Endothelial cell of umbilical vein (primary cell): ENCODE results near the gene FGFR1OP2. TPM values are rescaled to one million over a fixed set of nuclear protein-coding genes. Genes with fewer than 3 reads are reported as not detected.

Source experiments
- BruUV-seq: library from RNA; stranded (reverse); fragments of 400-500 nt; replicated peaks from 2 replicates; lab custom pipeline; 2021; lab: Mats Ljungman, UMichigan
- CTCF ChIA-PET: fragments of 300-600, 350-600 bp; sonication (Branson Sonifier 250); formaldehyde crosslinking; loops from one replicate; lab custom pipeline; 2021; ENCODE audit warnings: antibody characterized with exemption, inconsistent platforms; lab: Charles Lee
- POLR2A ChIA-PET: fragments of 300-600, 350-600 bp; sonication (Branson Sonifier 250); formaldehyde crosslinking; loops from one replicate; lab custom pipeline; 2021; ENCODE audit warnings: antibody characterized with exemption, inconsistent platforms; lab: Charles Lee
- DNase-seq: peaks from one replicate; pipeline ENCODE4 v3.0.0-alpha.2; 2011; ENCODE audit warnings: low read depth, low spot score
- FAIRE-seq: peaks from 2 replicates; lab custom pipeline; 2011; peaks lifted over from hg19 to GRCh38; lab: Jason Lieb, UNC
- H2AFZ ChIP-seq: 2 replicates; pipeline ENCODE4 v1.6.0; 2012; ENCODE audit warnings: low read depth, low read length, control low read depth, inconsistent platforms
- H3K27ac ChIP-seq: 2 replicates; pipeline ENCODE4 v1.5.1; 2011; ENCODE audit warnings: low read depth, mild to moderate bottlenecking, control low read depth, low read length, moderate library complexity; ENCODE audit not compliant: insufficient read depth
- H3K27me3 ChIP-seq, 2 experiments: 2 replicates each; pipeline versions ENCODE4 v1.6.0 to v1.6.1; 2011; ENCODE audit warnings: low read length in 2 of 2, mixed read lengths in 1 of 2; ENCODE audit not compliant: control insufficient read depth in 2 of 2, insufficient read depth in 2 of 2
- H3K36me3 ChIP-seq, 2 experiments: 2 replicates in 1 of 2; 3 replicates in 1 of 2; pipeline ENCODE4 v1.5.1; 2011; ENCODE audit warnings: low read length in 2 of 2, mild to moderate bottlenecking in 1 of 2, moderate library complexity in 1 of 2; ENCODE audit not compliant: control insufficient read depth in 2 of 2, insufficient read depth in 2 of 2; ENCODE audit errors: extremely low read depth in 1 of 2
- H3K4me1 ChIP-seq: 3 replicates; pipeline ENCODE4 v1.5.1; 2011; ENCODE audit warnings: mild to moderate bottlenecking, low read length; ENCODE audit not compliant: control insufficient read depth, insufficient read depth; ENCODE audit errors: extremely low read depth
- H3K4me2 ChIP-seq: 2 replicates; pipeline ENCODE4 v1.6.1; 2011; ENCODE audit warnings: low read length, control low read depth, mixed read lengths; ENCODE audit not compliant: insufficient read depth
- H3K4me3 ChIP-seq, 3 experiments: fragments of 200-600 bp in 1 of 3; sonication (generic), shearing (Covaris generic) in 1 of 3; replicated peaks in 1 of 3; 2 replicates each; pipeline ENCODE4 v1.5.1; 2011 to 2016; ENCODE audit warnings: control low read depth in 3 of 3, low read length in 3 of 3, mild to moderate bottlenecking in 2 of 3, inconsistent platforms in 1 of 3, low read depth in 1 of 3, moderate library complexity in 1 of 3; ENCODE audit not compliant: insufficient read depth in 1 of 3
- H3K79me2 ChIP-seq: 2 replicates; pipeline ENCODE4 v1.6.0; 2012; ENCODE audit warnings: low read length, inconsistent platforms; ENCODE audit not compliant: control insufficient read depth, insufficient read depth
- H3K9ac ChIP-seq: replicated peaks from 2 replicates; pipeline ENCODE3; 2011; ENCODE audit warnings: low read length, control low read depth; ENCODE audit not compliant: insufficient read depth; ENCODE audit errors: extremely low read depth
- H3K9me1 ChIP-seq: replicated peaks from 3 replicates; pipeline ENCODE4 v1.6.0; 2011; ENCODE audit warnings: mild to moderate bottlenecking, low read length; ENCODE audit not compliant: control insufficient read depth, insufficient read depth; ENCODE audit errors: extremely low read depth
- H3K9me3 ChIP-seq: replicated peaks from 2 replicates; pipeline ENCODE4 v1.5.1; 2012; ENCODE audit warnings: low read length, inconsistent platforms; ENCODE audit not compliant: control insufficient read depth, insufficient read depth
- H4K20me1 ChIP-seq: replicated peaks from 2 replicates; pipeline ENCODE3; 2011; ENCODE audit warnings: mild to moderate bottlenecking, low read length; ENCODE audit not compliant: control insufficient read depth, insufficient read depth; ENCODE audit errors: extremely low read depth
- FOS ChIP-seq: IDR thresholded peaks from 2 replicates; pipeline ENCODE4 v1.6.1; 2011; ENCODE audit warnings: mild to moderate bottlenecking, low read length, moderate library complexity, borderline replicate concordance; ENCODE audit not compliant: insufficient read depth
- GATA2 ChIP-seq: IDR thresholded peaks from 2 replicates; pipeline ENCODE4 v1.7.0; 2011; ENCODE audit warnings: low read depth, mild to moderate bottlenecking, moderate library complexity, mixed read lengths, low read length; ENCODE audit not compliant: insufficient read length, insufficient read depth
- JUN ChIP-seq: IDR thresholded peaks from 2 replicates; pipeline ENCODE4 v1.6.1; 2011; ENCODE audit warnings: borderline replicate concordance, low read depth; ENCODE audit not compliant: insufficient read length, insufficient read depth
- MYC ChIP-seq: IDR thresholded peaks from one replicate; pipeline ENCODE4 v1.6.1; 2011; ENCODE audit warnings: mild to moderate bottlenecking, low read depth, low read length
- POLR2A ChIP-seq: IDR thresholded peaks from 2 replicates; pipeline ENCODE4 v1.6.1; 2012; ENCODE audit warnings: low read depth, mild to moderate bottlenecking, control low read depth, low read length
- POLR2AphosphoS5 ChIP-seq: IDR thresholded peaks from 2 replicates; pipeline ENCODE4 v1.6.1; 2012; ENCODE audit warnings: low read depth, mild to moderate bottlenecking, control low read depth, low read length, moderate library complexity; ENCODE audit not compliant: insufficient read depth
- dilution Hi-C: fragments of 300-500 bp; cut with MboI; formaldehyde crosslinking; loops from one replicate; pipeline ENCODE4 v1.15.0; 2019; ENCODE audit warnings: low sequenced_read_pairs; ENCODE audit not compliant: extremely low pct_ligation_motif_present
- intact Hi-C: fragments of 100-400 bp; cut with micrococcal nuclease; formaldehyde crosslinking; loops from one replicate; pipeline ENCODE4 v1.10.0; 2022
- polyA plus RNA-seq, 4 experiments: library from polyadenylated mRNA; depleted of rRNA in 3 of 4; stranded (reverse) in 3 of 4; unstranded in 1 of 4; fragments of >200 nt; gene quantifications; 2 replicates each; pipeline versions ENCODE4 v1.2.1 to v1.2.3, GENCODE V29; 2011 to 2012; ENCODE audit warnings: missing spikeins in 1 of 4
- total RNA-seq: library from RNA; stranded (reverse); gene quantifications from 2 replicates; pipeline ENCODE4 v1.2.3, GENCODE V29; 2021
- TF ChIP-seq, protein P1 (sequence below), 2 donors: IDR thresholded peaks; 1 replicate in 1 of 2; 2 replicates in 1 of 2; pipeline ENCODE4 v1.5.1; 2011; ENCODE audit warnings: low read length in 2 of 2, mild to moderate bottlenecking in 2 of 2, moderate library complexity in 2 of 2, control low read depth in 1 of 2, inconsistent platforms in 1 of 2, low read depth in 1 of 2; ENCODE audit not compliant: insufficient read depth in 1 of 2; ENCODE audit errors: extremely low read depth in 1 of 2

Gene FGFR1OP2
- total and polyA plus RNA-seq, 2 donors (not counting 3 experiments of a cell fraction or from before 2014, with no cell fraction given), result 22.7 to 49.3 TPM

DNA sequence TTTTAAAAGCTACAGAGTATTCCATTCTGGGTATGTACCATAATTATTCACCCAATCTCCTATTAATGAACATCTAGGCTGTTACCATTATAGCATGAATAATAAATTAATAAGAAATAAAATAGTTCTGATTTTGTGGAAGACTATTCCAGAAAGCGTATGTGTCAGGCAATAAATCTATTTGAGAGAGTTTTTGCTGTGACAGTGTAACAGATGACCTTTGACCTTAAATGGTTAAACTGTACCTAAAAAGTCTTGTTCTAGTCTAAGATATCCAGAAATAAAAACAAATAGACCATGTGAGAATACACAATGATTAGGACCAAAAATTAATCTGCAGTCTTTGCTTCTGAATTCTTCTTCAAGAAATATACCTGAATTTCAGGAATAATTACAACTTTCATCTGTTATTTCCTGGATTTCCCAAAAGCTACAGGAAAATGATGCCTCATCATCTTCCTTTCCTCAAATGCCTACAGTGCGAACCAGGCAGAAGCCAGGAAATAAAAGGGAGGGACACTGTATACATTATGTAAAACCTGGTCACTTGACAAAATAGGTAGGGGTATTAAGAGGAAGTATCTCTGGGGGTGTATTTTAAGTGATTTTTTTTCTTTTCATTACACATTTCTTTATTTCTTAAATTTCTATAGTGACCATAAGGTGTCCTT lies 68.7 kb downstream of the FGFR1OP2 start:
- peaks cover 3% of the 10 kb centered on the region for H4K20me1 ChIP-seq
- no peak for DNase-seq
- H3K9me1 ChIP-seq, result no peaks in the 10 kb centered on the region
- ChIA-PET POLR2A (no interaction called here), CTCF (interaction anchor here (1.1 kb wide), 1 partner anchor 9 kb away, joined by 3 read pairs; no protein-coding TSS in a partner anchor)
- no peak overlapping the region for H2AFZ ChIP-seq
- H3K9ac ChIP-seq, result no peak overlapping the region
- no peak overlapping the region for H3K4me2 ChIP-seq
- peaks cover 6% of the 10 kb centered on the region for H3K4me1 ChIP-seq
- H3K27me3 ChIP-seq, result no peaks in the 10 kb centered on the region
- TF ChIP-seq MYC, result no peak
- no peak for TF ChIP-seq GATA2
- TF ChIP-seq JUN, result no peak
- TF ChIP-seq POLR2A, result no peak
- no peak for TF ChIP-seq POLR2AphosphoS5
- TF ChIP-seq FOS, result peak; percentile 13
- peaks cover 17% of the 10 kb centered on the region for H3K79me2 ChIP-seq
- intact Hi-C loops, result no loop called here
- no peak overlapping the region for H3K4me3 ChIP-seq
- H3K9me3 ChIP-seq, result no peaks in the 10 kb centered on the region
- FAIRE-seq, result no peak
- BruUV-seq, result no TSS peak
- H3K36me3 ChIP-seq, result peaks cover 0 to 3% of the 10 kb centered on the region in 2 experiments
- dilution Hi-C loops, result no loop called here
- H3K27ac ChIP-seq, result no peak overlapping the region

GRCh38 chr12:27008081-27008480 lies 69.8 kb downstream of the FGFR1OP2 start:
- no peak overlapping the region for H2AFZ ChIP-seq
- no peaks in the 10 kb centered on the region for H3K9me3 ChIP-seq
- no peak for DNase-seq
- no peak for FAIRE-seq
- no peak overlapping the region for H3K27ac ChIP-seq
- intact Hi-C loops (no loop called here), dilution Hi-C loops (no loop called here)
- ChIA-PET POLR2A (no interaction called here), CTCF (interaction anchor here (3.6 kb wide), 1 partner anchor 298 kb away, joined by 14 read pairs; no protein-coding TSS in a partner anchor)
- TF ChIP-seq POLR2AphosphoS5, result no peak
- TF ChIP-seq, protein P1, sequence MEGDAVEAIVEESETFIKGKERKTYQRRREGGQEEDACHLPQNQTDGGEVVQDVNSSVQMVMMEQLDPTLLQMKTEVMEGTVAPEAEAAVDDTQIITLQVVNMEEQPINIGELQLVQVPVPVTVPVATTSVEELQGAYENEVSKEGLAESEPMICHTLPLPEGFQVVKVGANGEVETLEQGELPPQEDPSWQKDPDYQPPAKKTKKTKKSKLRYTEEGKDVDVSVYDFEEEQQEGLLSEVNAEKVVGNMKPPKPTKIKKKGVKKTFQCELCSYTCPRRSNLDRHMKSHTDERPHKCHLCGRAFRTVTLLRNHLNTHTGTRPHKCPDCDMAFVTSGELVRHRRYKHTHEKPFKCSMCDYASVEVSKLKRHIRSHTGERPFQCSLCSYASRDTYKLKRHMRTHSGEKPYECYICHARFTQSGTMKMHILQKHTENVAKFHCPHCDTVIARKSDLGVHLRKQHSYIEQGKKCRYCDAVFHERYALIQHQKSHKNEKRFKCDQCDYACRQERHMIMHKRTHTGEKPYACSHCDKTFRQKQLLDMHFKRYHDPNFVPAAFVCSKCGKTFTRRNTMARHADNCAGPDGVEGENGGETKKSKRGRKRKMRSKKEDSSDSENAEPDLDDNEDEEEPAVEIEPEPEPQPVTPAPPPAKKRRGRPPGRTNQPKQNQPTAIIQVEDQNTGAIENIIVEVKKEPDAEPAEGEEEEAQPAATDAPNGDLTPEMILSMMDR (IDR thresholded peaks at IDR 0.05; ENCODE audit: extremely low read depth in 1 of 2, insufficient read depth in 1 of 2, low read depth in 1 of 2, low read length in 2 of 2), result no peak
- no peak for TF ChIP-seq MYC
- TF ChIP-seq GATA2, result no peak
- H3K27me3 ChIP-seq, result no peaks in the 10 kb centered on the region
- H3K4me3 ChIP-seq, result no peak overlapping the region
- H4K20me1 ChIP-seq, result peaks cover 3% of the 10 kb centered on the region
- no peaks in the 10 kb centered on the region for H3K9me1 ChIP-seq
- H3K4me2 ChIP-seq, result no peak overlapping the region
- no TSS peak for BruUV-seq
- no peak overlapping the region for H3K9ac ChIP-seq
- peaks cover 8% of the 10 kb centered on the region for H3K4me1 ChIP-seq
- H3K79me2 ChIP-seq, result peaks cover 23% of the 10 kb centered on the region
- peaks cover 0 to 3% of the 10 kb centered on the region in 2 experiments for H3K36me3 ChIP-seq
